Activated CD4-positive, alpha-beta T cell treated with anti-CD3 and anti-CD28 coated beads for 1 hour (primary cell): Measurements from ENCODE around the gene F10.

Experiments
- DNase-seq: peaks from one replicate; pipeline ENCODE4 v3.0.0-alpha.2; 2020

F10 gene

GRCh38 chr13:113176822-113177221 lies 54.2 kb downstream of the F10 start:
- DNase-seq = no peak

GRCh38 chr13:113178070-113178895 lies 55.7 kb downstream of the F10 start:
- no peak for DNase-seq

GRCh38 chr13:113178896-113179167 lies 56.2 kb downstream of the F10 start:
- no peak for DNase-seq

GRCh38 chr13:113179374-113180230 lies 57.0 kb downstream of the F10 start:
- DNase-seq = no peak

GRCh38 chr13:113182046-113182445 lies 59.4 kb downstream of the F10 start:
- no peak for DNase-seq

- DNase-seq = no peak
These were observed 61.0 kb downstream of the F10 start for GRCh38 chr13:113183450-113184129.

- no peak for DNase-seq
These were observed 62.2 kb downstream of the F10 start for GRCh38 chr13:113184568-113185440.

GRCh38 chr13:113186061-113186900 lies 63.7 kb downstream of the F10 start:
- DNase-seq = no peak

GRCh38 chr13:113187263-113187669 lies 64.7 kb downstream of the F10 start:
- DNase-seq = no peak

GRCh38 chr13:113187883-113188665 lies 65.5 kb downstream of the F10 start:
- no peak for DNase-seq

GRCh38 chr13:113190181-113190580 lies 67.6 kb downstream of the F10 start:
- DNase-seq = no peak

GRCh38 chr13:113192279-113192678 lies 69.7 kb downstream of the F10 start:
- no peak for DNase-seq

- no peak for DNase-seq
These were observed 70.3 kb downstream of the F10 start for GRCh38 chr13:113192902-113193301.

GRCh38 chr13:113195360-113195759 lies 72.8 kb downstream of the F10 start:
- no peak for DNase-seq

- DNase-seq = no peak
These were observed 74.6 kb downstream of the F10 start for GRCh38 chr13:113196970-113197737.
